Stimulated activated naive CD4-positive, alpha-beta T cell (primary cell): ENCODE data around the gene ANK3.

Source experiments
- DNase-seq, 6 experiments: peaks; one replicate each; lab custom pipeline; 2025; lab: John Stamatoyannopoulos, UW

The ANK3 gene

GRCh38 chr10:60343254-60343653 lies 46.4 kb downstream of the ANK3 start:
- no peak for DNase-seq

GRCh38 chr10:60341969-60342368 lies 47.7 kb downstream of the ANK3 start:
- no peak for DNase-seq

GRCh38 chr10:60340973-60341372 lies 48.7 kb downstream of the ANK3 start:
- no peak for DNase-seq

- DNase-seq, result no peak
Observed at GRCh38 chr10:60339757-60340156, 49.9 kb downstream of the ANK3 start.

GRCh38 chr10:60338786-60339185 lies 50.9 kb downstream of the ANK3 start:
- DNase-seq, result no peak

- no peak for DNase-seq
Observed at GRCh38 chr10:60338002-60338564, 51.6 kb downstream of the ANK3 start.

- no peak for DNase-seq
Observed at GRCh38 chr10:60336901-60337630, 52.6 kb downstream of the ANK3 start.

- no peak for DNase-seq
Observed at GRCh38 chr10:60335708-60336107, 54.0 kb downstream of the ANK3 start.

- DNase-seq, result no peak
Observed at GRCh38 chr10:60334991-60335390, 54.7 kb downstream of the ANK3 start.

- DNase-seq, result no peak
Observed at GRCh38 chr10:60332371-60332770, 57.3 kb downstream of the ANK3 start.

GRCh38 chr10:60331886-60332285 lies 57.8 kb downstream of the ANK3 start:
- DNase-seq, result no peak

- no peak for DNase-seq
Observed at GRCh38 chr10:60323162-60323561, 66.5 kb downstream of the ANK3 start.

- no peak for DNase-seq
Observed at GRCh38 chr10:60320666-60321065, 69.0 kb downstream of the ANK3 start.

GRCh38 chr10:60316029-60316428 lies 73.6 kb downstream of the ANK3 start:
- DNase-seq, result no peak

GRCh38 chr10:60315311-60315710 lies 74.4 kb downstream of the ANK3 start:
- no peak for DNase-seq

GRCh38 chr10:60314069-60314940 lies 75.4 kb downstream of the ANK3 start:
- DNase-seq, result no peak

- no peak for DNase-seq
Observed at GRCh38 chr10:60313589-60313952, 76.1 kb downstream of the ANK3 start.

GRCh38 chr10:60312818-60313588 lies 76.7 kb downstream of the ANK3 start:
- no peak for DNase-seq

GRCh38 chr10:60311821-60312220 lies 77.9 kb downstream of the ANK3 start:
- DNase-seq, result no peak

- DNase-seq, result no peak
Observed at GRCh38 chr10:60310740-60311139, 78.9 kb downstream of the ANK3 start.

GRCh38 chr10:60309891-60310290 lies 79.8 kb downstream of the ANK3 start:
- DNase-seq, result no peak

GRCh38 chr10:60309371-60309770 lies 80.3 kb downstream of the ANK3 start:
- DNase-seq, result no peak
